HTR-8/SVneo (cell line): ENCODE measurements around the gene PAXX.

ENCODE experiments used
- DNase-seq: peaks from one replicate; pipeline ENCODE4 v3.0.0; 2011; ENCODE audit warnings: low spot score, mixed read lengths; ENCODE audit not compliant: insufficient read length
- FAIRE-seq: peaks from 2 replicates; lab custom pipeline; 2011; peaks lifted over from hg19 to GRCh38; lab: Jason Lieb, UNC

The PAXX gene

DNA sequence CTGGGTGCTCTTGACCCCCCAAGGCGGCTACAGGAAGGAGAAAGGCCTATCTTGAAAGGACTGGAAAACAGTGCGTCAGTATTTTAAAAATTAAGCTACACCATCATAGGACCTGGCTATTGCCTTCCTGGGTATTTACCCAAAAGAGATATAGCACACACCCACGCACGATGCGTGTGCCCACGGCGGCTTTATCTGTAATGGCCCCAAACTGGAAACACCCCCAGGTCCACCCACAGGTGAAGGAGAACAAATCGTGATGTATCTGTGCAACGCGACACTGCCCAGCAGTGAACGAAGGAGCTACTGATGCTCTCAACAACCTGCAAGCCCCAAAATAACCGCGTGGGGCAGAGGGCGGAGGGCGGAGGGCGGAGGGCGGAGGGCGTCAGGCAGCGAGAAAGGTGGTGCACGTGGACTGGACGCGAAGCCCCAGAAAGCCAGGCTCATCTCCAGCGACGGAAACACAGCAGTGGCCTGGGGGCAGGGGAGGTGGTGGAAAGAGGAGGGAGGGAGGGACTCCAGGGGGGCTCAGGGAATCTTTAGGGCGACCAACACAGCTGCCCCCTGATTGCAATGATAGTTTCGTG, 27.3 kb upstream of the PAXX start:
- no peak for DNase-seq
- FAIRE-seq = no peak

DNA sequence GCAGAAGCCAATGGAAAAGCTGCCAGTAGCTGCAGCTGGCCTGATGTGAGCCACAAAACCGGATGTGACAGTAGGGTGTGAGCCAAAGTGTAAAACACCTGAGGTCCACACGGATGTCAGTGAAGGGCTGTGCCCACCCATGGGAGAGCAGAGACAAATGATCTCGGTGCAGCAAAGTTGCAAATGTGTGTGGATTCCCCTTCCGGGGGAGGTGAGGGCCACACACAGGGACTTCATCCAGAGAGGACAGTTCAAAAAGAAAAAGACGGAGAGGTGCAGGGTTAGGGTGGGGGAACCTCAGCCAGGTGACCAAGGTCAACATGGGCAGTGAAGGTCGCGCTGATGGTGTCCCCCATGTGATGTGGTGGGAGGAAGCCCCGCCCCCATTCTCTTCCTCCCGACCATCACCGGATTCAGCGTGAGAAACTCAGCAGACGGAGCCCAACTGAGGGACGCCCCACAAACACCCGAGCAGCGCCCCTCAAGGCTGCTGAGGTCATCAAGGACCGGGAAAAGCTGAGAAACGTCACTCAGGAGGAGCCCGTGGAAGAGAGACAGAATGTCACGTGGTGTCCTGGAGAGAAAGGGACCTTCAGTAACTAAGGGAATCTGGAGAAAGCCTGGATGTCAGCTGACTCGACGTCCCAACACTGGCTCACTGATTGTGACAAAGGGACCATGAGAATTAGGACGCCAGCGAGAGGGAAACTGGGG, 26.3 kb upstream of the PAXX start:
- DNase-seq (no peak), FAIRE-seq (no peak)

DNA sequence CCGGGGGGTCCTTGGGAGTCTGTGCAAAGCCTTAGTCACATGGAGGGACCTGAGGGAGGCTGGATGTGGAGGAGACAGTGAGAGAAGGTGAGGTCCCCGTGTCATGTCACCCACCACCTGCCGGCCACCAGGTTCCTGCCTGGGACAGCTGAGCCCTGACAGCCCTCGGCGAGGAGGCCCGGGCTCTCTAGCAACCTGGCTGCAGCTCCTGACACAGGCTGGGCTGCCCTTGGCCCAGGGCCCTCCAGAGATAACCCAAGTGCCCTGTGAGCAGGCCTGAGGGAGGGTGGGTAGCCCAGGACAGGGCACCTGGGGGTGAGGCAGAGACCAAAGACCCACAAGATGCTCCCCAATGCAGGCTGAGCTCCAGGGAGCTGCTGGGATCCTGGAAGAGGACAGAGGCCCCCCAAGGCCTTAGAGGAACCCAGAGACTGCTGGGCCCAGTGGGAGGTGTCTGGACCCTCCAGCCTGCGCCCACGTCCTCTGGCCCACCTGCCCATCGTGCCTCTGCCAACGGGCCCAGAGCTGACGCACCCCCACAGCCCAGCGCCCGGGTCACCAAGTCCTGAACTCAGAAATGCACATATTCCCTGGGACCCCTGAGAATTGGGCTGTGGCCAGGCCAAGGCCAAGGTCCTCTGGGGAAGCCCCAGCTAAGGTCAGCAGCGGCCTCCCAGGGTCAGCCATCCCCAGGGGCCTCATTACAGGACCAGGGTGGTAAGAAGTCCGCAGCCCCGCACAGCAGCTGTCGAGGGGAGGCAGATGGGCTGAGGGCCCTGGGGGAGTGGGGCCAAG, 23.7 kb upstream of the PAXX start:
- DNase-seq = no peak
- FAIRE-seq = no peak

DNA sequence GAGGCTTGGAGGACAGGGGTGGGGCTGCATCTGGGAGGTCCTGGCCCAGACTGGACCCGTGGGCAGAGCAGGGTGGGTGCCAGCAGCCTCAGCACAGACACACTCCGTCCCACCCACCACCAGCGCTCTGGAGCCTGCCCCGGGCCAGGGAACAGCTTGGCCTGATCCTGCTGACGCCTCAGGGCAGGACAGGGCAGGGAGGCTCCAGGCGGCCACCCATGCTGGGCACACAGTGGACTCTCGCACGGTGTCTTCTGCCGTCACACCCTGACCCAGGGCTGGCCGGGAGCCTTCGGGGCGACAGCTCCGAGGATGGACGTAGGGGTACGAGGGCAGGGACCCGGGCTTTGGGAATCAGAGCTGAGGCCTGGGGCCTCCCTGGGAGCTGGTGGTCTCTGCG, 23.1 kb upstream of the PAXX start:
- FAIRE-seq (no peak), DNase-seq (no peak)

DNA sequence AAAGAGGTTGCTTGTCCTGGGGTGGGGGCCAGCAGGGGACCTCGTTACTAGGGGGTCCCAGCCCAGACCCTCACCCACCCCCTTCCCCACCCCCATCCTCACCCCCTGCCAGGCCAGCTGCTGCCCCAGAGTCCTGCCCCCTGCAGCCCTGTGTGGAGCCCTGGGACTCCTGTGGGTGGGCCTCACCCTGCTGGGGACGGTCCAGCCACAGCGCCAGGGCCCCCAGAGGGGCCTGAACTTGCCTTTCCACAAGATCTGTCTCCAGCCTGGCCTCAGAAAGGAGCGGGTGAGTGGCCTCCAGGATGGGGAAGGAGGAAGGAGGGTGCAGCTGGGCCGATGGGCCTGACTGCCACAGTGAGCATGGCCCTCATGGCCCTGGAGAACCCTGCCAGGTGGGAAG, 22.4 kb upstream of the PAXX start:
- DNase-seq (no peak), FAIRE-seq (no peak)

DNA sequence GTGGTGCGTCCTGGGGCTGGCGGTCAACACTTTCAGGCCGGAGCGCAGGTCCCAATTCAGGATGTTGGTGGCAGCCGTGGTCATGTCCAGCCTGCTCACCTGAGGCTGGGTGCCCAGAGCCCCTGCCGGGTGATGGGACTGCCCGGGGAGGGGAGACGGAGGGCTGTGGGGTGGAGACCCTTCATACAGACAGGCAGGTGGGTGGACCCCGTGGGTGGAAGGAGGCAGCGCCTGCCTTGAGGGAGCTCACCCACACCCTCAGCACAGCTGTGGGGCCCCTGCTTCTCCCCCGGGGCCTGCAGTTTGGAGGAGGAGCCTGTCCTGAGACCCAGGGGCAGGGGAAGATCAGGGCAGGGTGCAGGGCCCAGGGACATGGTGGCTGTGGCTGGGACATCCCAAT, 21.9 kb upstream of the PAXX start:
- FAIRE-seq = no peak

DNA sequence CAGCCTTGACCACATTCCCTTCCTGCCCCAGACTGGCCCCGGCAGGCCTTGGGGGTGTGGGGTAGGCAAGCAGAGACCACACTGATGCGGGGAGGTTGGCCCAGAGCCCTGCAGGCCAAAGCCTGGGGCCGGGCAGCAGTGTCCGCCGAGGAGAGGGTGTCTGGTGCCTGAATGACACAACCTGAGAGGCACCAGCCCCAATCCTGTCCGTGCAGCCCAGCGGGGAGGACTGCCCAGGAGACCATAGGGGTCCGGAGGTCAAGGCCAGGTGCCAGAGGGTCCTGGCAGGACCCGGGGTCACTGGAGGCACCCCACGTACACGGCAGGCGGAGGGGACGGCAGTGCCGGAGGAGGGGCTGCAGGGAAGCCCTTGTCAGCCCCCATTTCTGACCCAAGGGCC, 20.5 kb upstream of the PAXX start:
- no peak for FAIRE-seq
- DNase-seq = no peak

More for the DNA sequence above, 21.9 kb upstream of the PAXX start:
- DNase-seq = no peak

DNA sequence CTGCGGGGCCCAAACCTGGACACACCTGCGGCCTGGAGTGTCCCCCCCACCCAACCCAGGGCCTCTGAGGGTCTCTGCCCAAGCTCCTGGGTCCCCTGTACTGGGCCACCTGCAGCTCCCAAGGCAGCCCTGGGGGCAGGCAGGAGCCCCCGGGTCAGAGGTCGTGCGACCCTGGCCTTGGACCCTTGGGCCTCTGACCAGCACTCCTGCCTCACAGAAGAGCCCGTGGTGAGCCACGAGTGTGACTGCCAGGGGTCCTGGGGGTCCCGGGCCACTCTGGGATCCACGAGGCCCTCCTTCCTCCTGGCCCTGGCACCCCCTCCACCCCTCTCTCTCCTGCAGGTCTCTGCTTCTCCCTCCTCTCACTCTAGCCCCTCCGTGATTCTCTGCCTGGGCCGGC, 19.9 kb upstream of the PAXX start:
- FAIRE-seq = no peak
- DNase-seq = no peak

DNA sequence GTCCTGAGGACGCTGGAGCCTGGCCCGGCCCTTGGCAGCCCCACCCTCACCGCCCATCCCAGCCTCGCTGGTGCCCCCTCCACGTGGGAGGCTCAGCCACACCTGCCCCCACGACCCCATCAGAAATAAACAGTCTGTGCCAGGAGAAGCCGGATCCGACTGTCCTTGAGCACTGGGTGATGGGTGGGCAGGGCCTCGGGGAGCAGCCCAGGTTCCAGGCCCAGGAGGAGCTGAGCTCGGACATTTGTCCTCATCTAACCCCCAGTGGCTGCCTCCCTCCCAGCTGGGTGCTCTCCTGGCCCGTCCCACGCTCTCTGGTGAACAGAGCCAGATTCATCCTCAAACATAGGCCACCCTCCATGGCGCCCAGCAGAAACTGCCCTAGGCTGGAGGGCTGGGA, 19.5 kb upstream of the PAXX start:
- no peak for DNase-seq
- no peak for FAIRE-seq

DNA sequence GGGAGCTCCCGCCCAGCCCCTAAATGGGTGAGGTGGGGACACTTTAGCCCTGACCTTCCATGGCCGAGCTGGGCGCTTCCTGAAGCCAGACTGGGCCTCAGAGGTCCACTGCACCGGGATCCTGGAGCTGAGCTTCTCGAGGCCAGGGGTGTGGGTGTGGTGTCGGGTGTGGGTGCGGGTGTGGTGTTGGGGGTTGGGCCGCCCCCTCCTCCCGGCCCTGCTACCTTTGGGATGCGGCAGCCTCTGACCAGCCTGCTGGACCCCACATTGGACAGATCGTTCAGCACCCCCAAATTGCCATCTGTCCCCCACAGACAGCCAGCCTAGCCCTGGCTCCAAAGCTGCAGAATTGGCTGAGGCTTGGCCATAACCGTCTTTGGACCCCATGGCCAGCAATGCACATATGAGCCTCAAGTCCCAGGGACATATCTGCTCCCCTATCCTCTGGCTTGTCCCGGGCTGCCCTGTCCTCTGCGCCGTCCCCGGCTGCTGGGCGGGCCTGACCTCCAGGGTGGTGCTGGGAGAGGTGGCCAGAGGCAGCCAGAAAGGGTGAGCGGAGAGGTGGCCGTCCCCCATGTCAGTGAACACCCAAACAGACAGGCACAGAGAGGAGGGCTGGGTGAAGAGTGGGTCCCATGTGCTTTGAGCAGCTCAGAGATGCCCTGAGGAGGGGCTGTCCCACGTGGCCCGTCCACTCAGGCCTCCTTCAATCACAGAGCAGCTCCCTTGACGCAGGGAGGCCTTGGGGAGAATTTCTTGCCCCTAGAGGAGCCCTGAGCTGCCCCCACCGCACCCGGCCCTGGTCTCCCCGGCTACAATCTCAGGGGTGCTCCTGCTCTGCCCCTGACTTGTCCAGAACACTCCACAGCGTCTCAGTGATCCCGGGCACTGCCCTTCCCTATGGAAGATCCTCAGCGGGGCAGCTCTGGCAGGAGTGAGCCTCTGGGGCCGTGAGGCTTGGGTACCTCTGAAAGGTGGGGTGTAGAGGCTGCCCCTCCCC, 18.3 kb upstream of the PAXX start:
- FAIRE-seq (no peak), DNase-seq (no peak)

DNA sequence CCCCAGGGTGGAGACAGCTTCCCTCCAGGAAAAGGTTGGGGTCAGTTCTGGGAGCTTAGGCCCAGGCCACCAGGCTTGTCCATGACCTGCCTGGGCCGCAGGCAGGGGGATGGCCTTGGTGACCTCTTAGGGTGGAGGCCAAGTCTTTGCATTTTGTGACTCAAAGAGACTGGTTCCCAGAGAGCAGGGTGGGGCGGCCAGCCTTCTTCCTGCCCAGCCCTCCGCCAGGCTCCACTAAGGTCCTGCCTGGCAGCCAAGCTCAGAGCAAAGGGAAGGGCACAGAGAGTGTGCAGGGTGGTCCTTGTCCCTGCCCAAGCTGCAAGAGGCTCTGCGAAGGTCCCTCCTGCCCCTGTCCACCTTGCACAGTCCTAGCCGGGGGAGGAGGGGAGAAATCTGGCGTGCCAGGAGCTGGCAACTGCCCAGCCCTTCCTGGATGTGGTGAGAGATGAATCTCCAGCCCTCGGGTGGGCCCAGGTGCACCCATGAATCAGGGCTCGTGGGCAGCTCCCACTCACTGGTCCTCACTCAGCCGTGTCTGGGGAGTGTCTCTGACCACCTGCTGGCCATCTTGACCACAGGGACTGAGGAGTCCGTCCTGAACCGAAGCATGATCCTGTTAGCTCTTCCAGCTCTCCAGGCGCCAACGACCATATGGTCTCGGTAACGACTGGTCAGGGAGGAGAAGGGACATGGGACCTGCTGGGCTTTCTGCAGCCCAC, 17.2 kb upstream of the PAXX start:
- FAIRE-seq (no peak), DNase-seq (no peak)

DNA sequence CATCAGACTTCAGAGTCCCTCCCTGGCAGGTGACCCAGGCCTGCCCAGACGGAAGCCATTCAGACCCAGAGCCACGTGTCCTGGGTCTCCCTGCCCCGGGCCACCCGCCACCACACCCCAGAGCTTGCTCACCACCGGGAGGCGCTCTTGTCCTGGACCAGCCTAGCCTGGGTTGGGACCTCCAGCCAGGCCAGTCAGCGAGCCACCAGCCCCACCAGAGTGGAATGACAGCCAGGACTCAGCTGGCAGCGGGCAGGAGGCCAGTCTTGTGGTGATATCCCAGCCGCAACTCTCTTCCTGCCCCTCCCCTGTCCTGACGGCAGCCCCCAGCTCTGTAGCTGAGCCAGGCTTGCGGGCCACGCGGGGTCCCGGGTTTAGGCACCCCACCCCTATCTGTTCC, 16.6 kb upstream of the PAXX start:
- DNase-seq (no peak), FAIRE-seq (no peak)

DNA sequence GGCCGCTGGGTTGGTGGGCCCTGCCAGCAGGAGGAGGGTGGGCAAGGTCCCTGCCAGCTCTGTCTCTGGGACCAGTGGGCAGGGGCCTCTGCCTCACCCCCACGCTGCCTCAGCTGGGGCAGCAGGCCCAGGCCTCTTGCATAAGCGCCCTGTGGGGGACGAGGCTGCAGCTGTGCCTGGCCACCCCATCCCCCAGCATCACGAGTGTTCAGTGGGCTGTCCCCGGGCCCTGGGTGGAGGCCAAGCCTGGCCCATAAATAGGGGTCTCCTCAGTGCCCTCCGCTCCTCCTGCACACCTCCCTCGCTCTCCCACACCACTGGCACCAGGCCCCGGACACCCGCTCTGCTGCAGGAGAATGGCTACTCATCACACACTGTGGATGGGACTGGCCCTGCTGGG, 15.0 kb upstream of the PAXX start, which contains the start of gene PTGDS:
Gene PTGDS (plus strand): TSS at position 282 of the 400 bp plus-strand sequence. CDS start 75 bp downstream, at position 357.
- DNase-seq (no peak), FAIRE-seq (no peak)

DNA sequence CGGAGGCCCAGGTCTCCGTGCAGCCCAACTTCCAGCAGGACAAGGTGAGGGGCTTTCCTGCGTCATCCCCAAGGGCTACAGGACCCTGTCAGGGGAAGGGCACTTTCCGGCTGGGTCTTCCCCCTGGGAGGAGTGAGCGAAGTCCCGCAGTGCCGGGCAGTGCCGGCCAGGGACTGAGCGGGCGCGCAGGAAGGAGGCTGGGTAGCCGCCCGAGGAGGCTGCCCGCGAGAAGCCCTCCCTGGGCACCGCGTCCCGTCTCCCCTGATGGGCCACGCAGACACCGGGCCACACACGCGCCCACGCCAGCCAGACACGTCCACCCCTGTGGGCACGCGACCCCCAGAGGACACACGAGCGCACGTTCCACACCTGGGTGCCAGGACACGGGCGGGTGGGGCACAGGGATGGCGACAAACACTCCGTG, 14.6 kb upstream of the PAXX start:
- no peak for FAIRE-seq
- no peak for DNase-seq

DNA sequence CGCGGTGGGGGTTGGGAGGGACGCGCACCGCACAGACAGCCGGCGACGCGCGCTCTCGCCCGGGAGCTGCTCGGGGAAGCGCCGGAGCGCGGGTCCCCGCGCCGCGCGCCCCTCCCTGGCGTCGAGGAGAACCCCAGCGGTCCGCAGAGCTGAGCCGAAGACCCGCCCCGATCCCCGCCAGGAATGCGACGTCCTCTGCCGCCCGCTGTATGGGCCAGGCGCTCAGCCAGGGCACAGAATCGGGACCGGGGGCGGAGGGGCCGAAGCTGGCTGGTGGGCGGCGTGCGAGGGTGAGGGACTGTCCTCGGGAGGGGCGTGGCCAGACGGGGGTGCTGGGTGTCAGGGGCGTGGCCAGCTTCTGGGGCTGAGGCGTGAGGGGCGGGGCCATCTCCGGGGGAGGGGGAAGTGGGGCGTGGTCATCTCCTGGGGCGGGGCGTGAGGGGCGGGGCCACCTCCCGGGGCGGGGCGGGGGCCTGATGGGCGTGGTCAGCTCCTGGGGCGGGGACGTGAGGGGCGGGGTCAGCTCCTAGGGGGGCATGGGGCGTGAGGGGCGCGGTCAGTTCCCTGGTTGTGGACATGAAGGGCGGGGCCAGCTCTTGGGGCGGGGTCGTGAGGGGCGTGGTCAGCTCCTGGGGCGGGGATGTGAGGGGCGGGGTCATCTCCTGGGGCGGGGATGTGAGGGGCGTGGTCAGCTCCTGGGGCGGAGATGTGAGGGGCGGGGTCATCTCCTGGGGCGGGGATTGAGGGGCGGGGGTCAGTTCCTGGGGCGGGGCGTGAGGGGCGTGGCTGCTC, 14.0 kb upstream of the PAXX start:
- DNase-seq (peak; percentile 21), FAIRE-seq (no peak)

DNA sequence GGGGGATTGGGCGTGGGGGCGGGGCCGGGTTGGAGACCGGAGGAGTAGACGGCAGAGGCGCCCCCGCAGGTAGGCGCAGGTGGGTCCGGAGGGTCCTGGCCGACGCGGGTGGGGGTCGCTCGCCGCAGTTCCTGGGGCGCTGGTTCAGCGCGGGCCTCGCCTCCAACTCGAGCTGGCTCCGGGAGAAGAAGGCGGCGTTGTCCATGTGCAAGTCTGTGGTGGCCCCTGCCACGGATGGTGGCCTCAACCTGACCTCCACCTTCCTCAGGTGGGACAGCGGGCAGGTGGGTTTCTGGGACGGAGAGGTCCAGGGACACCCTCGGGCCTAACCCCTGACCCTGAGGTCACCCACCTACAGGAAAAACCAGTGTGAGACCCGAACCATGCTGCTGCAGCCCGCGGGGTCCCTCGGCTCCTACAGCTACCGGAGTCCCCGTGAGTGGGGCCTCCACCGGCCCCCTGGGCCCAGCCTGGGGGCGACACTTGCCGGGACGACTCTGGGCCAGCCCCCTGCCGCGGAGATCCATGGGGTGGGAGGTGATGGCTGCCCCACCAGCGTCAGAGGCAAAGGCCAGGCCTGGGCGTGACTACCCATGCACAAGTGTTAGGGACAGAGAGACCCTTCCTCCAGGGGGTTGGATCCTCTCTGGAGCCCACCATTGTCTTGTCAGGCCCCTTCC, 13.2 kb upstream of the PAXX start:
- FAIRE-seq = no peak

DNA sequence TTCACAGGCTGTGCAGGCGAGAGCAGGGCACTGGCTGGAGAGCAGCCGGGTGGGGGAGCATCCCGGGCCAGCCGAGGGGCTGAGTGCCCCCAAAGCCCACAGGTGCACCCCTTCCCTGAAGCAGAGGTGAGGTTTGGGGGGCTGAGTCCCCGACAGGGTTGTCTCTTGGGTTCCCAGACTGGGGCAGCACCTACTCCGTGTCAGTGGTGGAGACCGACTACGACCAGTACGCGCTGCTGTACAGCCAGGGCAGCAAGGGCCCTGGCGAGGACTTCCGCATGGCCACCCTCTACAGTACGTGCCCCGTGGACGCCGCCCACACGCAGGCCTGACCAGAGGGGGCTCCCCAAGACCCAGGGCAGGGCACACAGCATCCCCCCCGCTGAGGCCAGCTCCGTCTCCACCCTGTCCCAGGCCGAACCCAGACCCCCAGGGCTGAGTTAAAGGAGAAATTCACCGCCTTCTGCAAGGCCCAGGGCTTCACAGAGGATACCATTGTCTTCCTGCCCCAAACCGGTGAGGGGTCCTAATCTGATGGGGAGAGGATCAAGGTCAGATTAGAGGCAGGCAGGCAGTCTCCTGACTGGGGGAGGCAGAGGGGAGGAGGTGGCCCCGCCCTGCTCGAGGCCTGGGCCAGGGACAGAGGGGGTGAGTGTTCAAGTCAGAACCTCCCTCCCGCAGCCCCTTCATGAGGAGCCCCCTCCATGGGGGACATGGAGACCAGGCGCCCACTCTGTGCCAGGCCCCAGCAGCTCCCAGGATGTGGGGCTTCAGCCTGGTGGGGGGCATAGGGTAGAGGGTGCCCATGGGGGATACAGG, 12.2 kb upstream of the PAXX start:
- FAIRE-seq = no peak
- DNase-seq = no peak

More for the DNA sequence above, 13.2 kb upstream of the PAXX start:
- DNase-seq = no peak
